Measurements from ENCODE around the gene ANXA3.
"Not testable (repeated sequence)": the region's sequence is repeated elsewhere in the genome, so short reads cannot be mapped to it uniquely, and the experiment has no call there.

Gene ANXA3, protein sequence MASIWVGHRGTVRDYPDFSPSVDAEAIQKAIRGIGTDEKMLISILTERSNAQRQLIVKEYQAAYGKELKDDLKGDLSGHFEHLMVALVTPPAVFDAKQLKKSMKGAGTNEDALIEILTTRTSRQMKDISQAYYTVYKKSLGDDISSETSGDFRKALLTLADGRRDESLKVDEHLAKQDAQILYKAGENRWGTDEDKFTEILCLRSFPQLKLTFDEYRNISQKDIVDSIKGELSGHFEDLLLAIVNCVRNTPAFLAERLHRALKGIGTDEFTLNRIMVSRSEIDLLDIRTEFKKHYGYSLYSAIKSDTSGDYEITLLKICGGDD

DNA sequence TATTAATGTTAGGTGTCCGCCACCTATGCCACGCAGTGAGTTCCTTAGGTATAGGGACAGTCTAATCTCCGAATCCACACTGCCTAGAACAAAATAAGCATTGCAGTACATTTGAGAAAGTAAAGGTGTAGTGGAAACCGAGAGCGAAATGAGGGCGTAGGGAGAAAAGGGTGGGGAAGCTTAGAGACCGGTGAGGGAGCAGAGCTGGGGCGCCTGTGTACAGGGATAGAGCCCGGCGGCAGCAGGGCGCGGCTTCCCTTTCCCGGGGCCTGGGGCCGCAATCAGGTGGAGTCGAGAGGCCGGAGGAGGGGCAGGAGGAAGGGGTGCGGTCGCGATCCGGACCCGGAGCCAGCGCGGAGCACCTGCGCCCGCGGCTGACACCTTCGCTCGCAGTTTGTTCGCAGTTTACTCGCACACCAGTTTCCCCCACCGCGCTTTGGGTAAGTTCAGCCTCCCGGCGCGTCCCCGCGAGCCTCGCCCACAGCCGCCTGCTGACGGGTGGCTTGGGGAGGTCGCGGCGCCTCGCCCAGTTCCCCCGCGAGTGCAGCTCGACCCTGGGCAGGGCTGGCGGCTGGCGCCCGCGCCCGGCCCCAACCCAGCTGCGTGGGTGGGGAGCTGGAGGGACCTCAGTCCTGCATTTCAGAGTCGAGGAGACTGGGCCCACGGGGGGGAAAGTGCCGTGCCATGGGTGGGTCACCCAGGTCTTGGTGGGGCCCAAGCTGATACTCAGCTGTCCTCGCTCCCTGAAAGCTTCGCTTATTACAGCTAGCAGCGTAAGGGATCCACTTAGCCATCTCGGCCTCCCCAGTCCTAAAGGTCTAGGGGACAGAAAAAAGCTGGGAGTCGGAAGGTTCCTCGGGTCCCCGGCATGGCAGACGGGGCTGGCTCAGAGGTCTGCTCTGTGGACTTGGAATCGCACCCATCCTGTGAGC is at the start of gene ANXA3:
TSS of gene ANXA3 (plus strand) at position 351 of the 932 bp plus-strand sequence. CDS start 2,704 bp downstream, outside the sequence.
- TF ChIP-seq, protein P1, sequence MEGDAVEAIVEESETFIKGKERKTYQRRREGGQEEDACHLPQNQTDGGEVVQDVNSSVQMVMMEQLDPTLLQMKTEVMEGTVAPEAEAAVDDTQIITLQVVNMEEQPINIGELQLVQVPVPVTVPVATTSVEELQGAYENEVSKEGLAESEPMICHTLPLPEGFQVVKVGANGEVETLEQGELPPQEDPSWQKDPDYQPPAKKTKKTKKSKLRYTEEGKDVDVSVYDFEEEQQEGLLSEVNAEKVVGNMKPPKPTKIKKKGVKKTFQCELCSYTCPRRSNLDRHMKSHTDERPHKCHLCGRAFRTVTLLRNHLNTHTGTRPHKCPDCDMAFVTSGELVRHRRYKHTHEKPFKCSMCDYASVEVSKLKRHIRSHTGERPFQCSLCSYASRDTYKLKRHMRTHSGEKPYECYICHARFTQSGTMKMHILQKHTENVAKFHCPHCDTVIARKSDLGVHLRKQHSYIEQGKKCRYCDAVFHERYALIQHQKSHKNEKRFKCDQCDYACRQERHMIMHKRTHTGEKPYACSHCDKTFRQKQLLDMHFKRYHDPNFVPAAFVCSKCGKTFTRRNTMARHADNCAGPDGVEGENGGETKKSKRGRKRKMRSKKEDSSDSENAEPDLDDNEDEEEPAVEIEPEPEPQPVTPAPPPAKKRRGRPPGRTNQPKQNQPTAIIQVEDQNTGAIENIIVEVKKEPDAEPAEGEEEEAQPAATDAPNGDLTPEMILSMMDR (IDR thresholded peaks at IDR 0.05; ENCODE audit: extremely low read depth, missing control alignments), result no peak
- peak; percentile 66 for DNase-seq (ENCODE audit: low spot score)

DNA sequence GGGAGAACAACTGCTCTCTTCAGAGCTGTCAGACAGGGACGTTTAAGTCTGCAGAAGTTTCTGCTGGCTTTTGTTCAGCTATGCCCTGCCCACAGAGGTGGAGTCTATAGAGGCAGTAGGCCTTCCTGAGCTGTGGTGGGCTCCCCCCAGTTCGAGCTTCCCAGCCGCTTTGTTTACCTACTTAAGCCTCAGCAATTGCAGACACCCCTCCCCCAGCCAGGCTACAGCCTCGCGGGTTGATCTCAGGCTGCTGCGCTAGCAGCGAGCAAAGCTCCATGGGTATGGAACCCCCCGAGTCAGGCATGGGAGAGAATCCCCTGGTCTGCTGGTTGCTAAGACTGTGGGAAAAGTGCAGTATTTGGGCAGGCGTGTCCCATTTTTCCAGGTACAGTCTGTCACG is 45.3 kb upstream of the ANXA3 start:
- DNase-seq (ENCODE audit: low spot score), result not testable (repeated sequence)

DNA sequence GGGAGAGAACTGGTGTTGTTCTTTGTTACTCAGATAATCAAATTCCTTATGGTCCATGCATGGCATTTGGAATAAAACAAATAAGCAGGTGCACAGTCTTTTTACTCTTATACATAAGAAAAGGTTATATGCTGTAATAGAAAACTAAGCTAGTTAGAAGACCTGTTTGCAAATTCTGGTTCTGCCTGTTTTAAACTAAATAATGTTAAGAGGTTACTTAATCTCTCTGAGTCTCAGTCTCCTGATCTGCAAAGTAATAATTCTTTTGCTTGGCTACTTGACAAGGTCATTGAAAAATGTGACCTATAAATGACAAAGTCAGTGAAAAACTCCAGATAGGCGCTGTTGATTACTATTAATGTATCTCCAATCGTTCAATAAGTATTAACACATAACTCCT is 42.5 kb upstream of the ANXA3 start:
- TF ChIP-seq, protein P1 (IDR thresholded peaks at IDR 0.05; ENCODE audit: extremely low read depth, missing control alignments), result no peak
- DNase-seq (ENCODE audit: low spot score), result no peak

DNA sequence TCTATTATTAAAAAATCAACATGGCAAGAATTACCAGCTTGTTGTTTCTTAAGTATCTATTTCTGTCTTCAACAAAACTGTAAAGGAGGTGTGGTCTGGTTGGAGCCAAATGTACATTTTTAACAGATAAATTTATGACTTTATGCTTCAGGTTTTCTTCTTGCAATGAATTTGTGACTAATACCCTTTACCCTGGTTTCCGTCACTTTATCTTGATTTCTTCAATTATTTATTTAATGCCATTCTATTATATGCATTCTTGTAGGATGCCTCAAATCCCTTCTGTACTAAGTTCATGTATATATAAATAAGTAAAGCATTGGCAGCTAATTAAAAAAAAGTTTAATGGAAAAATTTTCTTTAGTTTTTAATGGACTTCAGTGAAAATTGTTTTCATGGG is 41.5 kb upstream of the ANXA3 start:
- TF ChIP-seq, protein P1 (IDR thresholded peaks at IDR 0.05; ENCODE audit: extremely low read depth, missing control alignments), result no peak
- DNase-seq (ENCODE audit: low spot score), result no peak

DNA sequence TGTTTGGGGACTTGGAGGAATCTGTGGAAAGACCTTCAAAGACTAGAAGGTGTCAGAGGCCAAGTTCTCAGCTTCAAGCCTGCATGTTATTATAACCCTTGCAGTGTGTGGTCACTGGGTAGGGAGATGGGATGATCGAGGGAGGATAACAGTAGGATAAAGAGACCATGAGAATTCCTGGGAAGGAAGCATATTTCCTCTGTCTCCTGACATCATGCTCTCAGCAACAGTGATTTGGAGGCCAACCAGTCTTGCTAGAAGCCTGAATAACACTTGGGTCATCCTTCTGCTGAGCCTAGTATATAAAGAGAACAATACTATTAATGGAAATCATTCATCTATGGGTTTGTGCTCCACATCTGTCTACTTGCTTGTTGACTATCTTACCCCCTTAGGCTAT is 40.9 kb upstream of the ANXA3 start:
- no peak for DNase-seq (ENCODE audit: low spot score)
- TF ChIP-seq, protein P1 (IDR thresholded peaks at IDR 0.05; ENCODE audit: extremely low read depth, missing control alignments), result no peak

DNA sequence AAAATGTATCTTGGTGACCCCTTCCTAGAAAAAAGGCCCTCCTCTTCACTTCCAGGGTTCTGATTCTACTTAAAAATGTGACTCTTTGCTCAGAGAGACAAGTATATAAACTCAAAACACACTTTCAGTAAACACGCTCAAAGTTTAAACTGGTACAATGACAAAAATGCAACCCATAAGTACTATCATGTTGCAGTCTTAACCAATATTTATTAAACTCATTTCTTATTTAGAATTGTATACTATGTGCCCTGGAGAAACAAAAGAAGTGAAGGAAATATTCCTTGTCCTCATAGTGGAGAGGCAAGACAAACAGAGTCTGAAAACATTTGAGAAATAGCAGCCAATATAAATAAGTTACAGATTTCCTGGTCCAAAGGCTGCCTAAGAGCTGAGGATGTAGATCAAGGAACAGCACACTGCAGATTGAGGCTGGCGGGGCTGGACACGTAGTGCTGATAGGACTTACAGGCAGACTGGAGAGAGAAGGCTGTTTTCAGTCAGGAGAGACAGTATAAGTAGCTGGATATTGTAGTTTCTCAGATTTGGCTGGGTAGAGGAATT is 39.1 kb upstream of the ANXA3 start:
- TF ChIP-seq, protein P1 (IDR thresholded peaks at IDR 0.05; ENCODE audit: extremely low read depth, missing control alignments), result no peak
- no peak for DNase-seq (ENCODE audit: low spot score)

DNA sequence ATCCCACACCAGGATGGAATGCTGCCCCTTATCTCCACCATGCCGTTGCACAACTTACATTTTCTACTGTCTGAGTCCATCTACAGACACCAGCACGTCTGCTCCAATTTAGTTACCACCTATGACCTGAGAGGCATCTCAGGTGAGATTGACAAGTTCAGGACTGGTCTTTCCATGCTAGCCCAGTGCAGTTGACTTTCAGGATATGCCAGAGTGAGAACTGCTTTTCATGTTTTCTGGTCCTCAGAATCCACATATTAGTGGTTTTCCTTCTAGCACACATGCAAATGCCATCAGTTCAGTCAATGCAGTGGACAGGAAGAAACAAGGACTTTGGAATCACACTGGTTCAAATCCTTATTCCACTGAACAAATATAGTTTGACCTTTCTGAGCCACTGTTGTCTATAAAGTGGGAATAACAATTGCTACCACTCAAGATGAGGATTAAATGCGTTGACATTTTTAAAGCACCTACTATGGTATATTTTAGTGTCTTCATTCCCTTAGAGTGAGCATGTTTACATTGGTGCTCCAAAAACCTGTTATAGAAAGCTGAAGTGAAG is 38.1 kb upstream of the ANXA3 start:
- DNase-seq (ENCODE audit: low spot score), result no peak
- TF ChIP-seq, protein P1 (IDR thresholded peaks at IDR 0.05; ENCODE audit: extremely low read depth, missing control alignments), result no peak
